HG03457 (cell line): ENCODE measurements around the gene ATP8A1.
"Not testable (repeated sequence)": the region's sequence is repeated elsewhere in the genome, so short reads cannot be mapped to it uniquely, and the experiment has no call there.

Experiments used
- ATAC-seq: cut with Tn5 transposase; IDR thresholded peaks from one replicate; pipeline ENCODE4 v1.9.1; 2021; ENCODE audit warnings: moderate number of reproducible peaks; ENCODE audit not compliant: unreplicated experiment

ATP8A1 gene

DNA sequence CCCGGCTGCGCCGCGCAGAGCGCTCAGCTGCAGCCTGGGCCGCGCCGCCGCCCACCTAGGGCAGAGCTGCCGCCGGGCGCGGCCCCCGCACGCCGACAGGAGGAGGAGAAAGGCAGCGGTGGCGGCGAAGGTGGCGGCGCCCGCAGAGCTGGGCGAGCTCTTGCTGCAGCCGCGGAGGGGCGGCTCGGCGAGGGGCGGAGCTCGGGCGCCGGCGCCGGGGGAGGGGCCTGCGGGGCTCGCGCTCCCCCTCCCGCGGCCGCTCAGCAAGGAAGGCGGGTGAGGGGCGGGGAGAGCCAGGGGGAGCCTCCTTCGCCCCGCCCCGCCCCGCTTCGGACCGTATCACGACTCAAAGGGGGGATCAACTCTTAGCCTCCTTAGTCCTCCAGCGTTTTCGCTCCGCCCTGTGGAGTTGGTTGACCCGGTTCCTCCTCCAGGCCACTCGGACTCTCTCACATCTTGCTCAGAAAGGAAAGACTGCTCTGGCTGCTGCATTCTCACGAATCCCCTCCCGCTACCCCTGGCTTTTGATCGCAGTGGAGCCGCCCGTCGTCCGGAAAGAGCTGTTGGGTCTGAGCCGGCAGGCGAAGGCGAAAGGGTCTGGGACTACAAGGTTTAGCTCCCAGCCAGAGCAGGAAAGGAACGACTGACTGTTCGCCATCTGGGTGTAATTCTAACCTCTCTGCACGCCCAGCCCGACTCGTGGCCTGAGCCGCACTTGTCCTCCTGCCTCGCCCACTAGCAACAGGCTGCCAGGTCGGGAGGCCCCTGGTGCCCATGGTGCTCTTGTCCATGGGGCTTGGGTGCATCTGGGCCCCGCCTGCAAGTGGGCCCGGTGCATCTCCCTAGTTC lies at the start of gene ATP8A1:
Gene ATP8A1, minus strand, starts transcription at position 162 of the 849 bp plus-strand sequence. CDS start 232 bp downstream, outside the sequence.
- ATAC-seq, result peak; percentile 69

DNA sequence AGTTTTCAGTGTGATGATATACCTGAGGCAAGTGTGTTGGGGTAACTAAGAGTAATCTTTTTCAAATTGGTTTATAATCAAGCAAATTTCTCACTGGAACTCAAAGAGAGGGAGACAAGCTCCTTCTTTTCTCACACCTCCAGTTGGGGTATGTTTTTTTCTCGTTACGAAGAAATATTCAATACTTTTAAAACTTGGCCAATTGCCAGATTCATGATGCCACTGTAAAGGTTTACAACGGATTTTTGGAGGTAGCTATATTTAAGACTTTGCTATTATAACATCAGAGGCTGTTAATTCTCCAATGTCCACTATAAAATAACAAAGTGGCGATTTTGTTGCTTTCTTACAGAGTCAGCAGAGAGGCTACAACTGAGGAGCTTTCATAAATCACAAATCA lies 49.2 kb upstream of the ATP8A1 start:
- no peak for ATAC-seq

DNA sequence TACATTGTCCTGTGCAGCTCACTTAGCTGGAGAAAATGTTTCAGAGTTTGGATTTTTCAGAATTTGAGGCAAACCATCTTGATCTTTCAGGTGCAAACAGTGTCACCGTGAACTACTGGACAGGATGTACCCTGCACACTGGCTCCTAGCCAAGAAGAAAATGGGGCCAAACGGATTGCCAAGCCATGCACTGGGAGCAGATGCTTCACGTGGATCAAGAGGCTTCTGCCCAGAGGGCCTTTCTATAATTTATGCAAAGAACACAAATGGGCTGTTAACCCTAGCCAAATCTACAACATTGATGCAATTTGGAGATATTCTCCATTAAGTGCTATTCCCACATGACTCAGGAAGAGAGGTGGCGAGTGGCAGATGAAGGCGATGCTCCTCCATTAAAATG lies 46.9 kb upstream of the ATP8A1 start:
- no peak for ATAC-seq

DNA sequence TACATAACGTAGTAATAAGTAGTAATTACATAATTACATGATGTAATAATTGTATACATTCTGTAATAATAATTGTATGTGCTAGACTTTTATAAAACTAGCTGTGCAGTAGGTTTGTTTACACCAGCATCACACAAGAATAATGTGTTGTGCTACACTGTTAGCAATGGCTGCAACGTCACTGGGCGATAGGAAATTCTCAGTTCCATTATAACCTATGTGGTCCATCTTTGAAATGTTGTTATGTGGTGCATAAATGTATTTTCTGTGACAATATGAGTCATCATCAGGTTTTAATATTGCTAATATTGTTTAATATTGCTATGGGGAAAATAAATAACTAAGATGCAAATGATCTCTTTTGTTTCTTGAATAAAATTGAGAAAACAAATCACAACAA lies 46.0 kb upstream of the ATP8A1 start:
- no peak for ATAC-seq

DNA sequence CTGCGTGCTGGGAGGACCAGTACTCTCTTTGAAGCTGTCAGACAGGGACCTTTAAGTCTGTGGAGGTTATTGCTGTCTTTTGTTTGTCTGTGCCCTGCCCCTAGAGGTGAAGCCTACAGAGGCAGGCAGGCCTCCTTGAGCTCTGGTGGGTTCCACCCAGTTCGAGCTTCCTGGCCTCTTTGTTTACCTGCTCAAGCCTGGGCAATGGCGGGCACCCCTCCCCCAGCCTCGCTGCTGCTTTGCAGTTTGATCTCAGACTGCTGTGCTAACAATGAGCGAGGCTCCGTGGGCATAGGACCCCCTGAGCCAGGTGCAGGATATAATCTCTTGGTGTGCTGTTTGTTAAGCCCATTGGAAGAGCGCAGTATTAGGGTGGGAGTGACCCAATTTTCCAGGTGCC lies 44.9 kb upstream of the ATP8A1 start:
- ATAC-seq, result not testable (repeated sequence)

DNA sequence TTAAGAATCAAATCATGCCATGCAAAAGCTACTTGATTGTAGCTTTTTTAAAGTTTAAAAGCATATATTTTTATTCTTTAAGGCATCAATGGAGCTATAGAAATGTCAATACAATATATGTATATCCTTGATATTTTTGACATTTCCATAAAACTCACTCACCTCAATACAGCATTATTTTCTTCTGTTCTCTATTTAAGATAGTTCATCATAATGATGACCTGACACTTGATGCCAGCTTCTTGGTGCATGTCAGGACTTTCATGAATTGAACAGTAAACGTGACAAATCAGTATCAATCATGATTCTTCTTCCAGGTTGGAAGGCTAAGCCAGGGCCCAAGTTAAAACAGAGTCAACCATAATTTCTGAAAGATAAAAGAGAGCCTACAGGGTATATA lies 33.6 kb upstream of the ATP8A1 start:
- no peak for ATAC-seq

DNA sequence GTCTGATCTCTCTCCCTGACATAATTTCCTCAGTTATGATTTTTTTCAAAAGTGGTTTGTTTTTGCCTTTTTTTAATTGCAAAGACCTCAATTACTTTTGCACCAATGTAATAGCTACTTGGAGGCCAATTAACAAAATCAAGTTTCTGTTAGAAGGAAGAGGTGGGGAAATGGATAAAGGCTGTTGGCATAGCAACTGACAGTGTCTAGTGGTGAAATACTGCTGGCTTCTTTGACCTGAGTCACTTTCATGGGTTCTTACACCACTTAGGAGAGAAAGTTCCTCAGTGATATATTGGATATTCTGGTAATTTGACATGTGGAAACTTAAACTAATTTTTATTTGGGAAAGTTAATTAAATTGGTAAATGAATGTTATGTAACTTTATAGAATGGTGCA lies 26.5 kb upstream of the ATP8A1 start:
- ATAC-seq, result no peak

DNA sequence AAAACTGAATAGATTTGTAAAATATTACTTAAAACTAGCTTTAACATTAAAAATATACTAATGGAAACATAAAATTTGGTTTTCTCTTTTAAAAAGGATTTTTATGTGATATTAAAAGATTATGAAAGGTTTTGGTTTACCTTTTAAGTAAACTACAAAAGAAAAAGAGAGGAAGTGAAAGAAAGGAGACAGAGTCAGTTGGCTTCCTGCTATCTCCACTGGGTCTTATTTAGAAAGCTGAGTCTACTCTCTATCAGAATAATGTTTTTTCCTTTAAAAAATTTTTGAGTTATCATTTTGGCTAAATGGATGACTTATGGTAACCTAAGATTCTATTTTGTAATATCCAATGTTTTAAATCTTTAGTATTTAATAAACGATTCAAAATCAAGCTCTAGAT lies 21.6 kb upstream of the ATP8A1 start:
- no peak for ATAC-seq

DNA sequence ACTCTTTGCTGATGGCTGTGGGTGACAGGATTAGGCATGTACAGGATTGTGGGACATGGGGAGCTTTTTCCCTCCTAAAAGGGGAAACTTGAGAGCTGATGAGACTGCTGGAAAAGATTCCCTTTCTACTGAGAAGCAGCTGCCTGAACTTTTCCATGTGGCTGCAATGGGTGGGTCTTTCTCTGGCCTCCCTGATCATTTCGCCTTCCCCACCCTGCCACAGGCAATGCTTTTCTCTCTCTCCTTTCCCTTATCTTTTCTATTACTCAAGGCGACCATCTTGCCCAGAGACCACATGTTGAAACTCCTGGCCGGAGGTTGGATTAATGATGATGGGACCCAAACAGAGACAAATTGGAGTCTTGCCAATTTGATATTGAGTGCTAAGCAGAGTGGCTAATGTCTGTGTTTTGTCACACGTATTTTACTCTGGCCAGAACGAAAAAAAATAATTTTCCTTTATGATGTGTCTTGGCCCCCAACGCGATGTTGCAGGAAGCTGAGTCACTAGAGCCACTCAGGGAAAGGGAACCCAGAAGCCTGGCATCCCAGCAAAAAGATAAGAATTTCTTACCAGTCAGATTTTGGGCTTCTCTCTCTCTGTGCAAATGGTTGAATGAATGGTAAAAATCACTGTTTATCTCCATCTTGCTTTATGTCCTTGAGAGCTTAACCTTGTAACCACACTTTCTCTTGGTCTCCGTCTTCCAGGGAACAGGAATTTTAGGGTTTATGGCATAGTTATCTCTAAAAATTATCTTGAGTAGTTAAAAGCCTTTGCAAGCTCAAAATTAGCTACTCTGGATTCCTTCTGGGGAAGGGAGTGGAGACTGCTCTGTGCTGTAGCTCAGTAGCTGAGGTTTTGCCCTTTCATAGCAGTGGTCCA lies 19.4 kb upstream of the ATP8A1 start:
- no peak for ATAC-seq

DNA sequence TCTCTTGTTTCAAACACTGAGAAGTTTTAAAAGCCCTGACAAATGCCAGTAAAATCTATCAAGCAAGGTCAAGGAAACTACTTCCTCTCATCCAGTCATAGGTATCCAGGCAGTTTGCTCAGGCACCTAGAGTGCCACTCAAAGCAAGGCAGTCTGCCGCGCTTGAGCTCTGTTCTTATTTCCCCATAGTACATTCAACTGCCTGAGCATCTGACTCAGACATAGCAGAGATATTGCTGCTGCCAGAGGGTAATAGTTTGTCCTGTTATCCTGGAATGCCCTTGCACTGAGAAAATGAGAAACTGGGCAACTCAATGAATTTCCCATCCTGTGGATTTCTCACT lies 16.1 kb upstream of the ATP8A1 start:
- no peak for ATAC-seq

DNA sequence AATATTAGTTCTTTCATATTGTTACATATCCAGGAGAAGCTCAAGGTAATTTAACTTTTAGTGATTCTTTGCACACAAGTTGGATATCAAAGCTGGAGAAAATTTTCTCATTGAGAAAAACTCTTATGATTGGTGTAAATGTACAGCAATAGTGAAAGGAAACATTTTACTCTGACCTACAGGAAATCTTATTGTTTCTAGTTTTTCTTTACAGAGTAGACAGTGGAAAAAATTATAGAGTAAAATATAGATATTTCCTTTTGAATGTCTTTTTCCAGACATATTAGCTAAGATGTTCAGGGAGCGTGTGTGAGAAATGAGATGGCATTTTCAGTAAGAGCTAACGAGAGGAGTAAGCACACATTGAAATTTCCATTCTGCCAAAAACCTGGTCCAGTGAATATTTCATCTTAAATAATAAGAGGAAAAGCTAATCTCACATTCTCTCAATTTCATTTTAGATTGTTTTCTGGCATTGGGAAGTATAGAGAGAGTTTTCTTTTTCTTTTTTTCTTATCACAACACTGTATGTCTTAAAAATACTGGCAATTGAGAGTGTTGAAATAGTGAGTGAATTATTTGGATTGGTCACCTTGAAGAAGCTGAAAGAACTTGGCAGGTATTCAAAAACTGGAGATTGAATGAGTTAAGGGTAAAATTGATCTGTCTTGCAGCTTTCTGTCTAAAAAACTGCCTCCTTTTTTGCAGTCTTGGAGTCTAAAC lies 15.6 kb upstream of the ATP8A1 start:
- ATAC-seq, result no peak

DNA sequence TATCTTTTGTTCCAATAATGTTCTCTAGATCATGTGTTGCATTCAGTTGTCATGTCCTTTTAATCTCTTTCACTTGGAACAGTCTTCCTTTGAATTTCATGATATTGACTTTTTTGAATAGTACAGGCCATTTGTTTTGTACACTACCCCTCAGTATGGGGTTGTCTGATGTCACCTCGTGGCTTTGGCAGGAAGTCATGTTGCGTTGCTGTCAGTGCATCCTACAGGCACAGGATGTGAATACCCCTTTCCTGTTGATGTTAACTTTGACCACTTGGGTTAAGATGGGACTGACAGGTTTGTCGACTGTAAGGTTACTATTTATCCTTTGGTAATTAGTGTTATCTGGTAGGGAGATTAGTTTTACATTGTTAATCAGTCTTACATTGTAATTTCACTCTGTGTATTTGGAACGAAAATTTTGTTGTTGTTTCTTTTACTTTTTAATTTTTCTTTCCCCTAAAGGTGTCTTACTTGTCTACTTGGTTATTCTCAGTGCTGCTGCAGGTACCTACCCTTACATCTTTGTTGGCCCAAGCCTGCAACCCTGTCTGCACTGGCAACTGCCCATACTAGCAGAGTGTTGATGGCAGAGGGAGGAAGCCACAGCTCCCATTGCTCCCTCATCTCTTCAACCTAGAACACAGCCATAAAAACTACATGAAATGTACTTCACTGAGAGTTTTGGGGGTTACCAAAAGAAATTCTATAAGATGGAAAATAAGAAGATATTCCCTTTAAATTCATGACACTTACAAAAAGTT lies 14.7 kb upstream of the ATP8A1 start:
- no peak for ATAC-seq

DNA sequence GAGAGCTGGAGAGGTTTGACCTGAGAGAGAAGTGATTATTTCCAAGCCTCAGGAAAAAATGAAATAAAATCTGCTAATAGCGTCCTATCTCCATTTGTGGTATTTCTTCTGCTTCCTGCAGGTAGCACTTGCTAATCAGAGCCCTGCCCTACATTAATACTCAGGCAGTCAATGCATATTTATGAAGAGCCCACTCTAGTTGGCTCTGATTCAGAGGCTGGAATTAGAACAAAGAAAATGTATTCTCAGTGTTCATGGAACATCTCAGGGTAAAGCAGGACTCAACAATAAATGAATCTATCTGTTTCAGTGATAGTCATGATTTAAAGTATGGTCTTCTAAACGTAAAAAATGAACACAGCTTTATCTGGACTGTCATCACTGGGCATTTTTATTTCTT lies 1.4 kb upstream of the ATP8A1 start:
- ATAC-seq, result no peak

DNA sequence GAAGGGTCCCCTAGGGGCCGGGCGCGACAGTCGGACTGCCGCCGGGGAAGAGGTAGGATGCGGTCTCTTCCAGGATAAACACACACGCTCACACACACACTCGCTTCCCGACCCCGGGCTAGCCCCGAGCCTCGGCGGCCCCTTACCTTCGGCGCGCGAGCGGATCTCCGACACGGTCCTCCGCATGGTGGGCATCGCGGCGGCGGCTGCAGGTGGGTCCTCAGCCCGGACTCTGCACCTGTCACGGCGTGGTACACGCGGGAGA lies 294 bp downstream of the ATP8A1 start:
- no peak for ATAC-seq

DNA sequence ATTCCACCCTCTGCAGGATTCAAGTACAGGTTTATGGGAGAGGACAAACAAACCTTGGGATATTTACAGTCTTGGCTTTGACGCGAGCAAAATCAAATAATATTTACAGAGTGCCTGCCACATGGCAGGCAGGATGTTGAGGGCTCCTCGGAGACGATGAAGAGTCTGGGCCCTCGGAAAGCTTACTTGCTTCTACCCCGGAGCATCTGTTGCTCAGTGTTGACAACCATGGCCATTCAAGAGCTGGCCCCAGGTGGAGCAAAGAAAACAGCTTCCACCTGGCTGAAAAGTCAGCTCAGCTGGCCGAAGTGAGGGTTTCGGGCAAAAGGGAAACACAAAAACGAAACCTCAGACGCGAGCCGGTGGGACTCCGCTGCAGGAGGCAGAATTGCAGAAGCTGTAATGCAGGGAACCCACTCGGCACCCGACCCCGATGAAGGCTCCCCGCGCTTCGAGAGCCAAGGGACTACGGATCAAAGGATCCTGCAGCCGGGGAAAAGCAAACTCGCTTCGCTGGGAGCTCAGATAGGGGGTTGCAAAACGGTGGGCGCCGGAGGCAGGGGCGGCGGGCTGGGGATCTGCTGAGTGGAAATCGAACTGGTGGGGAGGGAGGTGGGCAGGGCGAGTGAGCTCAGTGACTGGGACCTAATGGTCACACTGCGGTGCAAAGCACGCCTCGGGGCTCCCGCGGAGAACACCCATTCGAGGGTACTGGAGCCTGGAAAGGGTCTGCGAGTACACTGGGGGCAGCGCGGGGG lies 805 bp downstream of the ATP8A1 start:
- peak; percentile 10 for ATAC-seq

DNA sequence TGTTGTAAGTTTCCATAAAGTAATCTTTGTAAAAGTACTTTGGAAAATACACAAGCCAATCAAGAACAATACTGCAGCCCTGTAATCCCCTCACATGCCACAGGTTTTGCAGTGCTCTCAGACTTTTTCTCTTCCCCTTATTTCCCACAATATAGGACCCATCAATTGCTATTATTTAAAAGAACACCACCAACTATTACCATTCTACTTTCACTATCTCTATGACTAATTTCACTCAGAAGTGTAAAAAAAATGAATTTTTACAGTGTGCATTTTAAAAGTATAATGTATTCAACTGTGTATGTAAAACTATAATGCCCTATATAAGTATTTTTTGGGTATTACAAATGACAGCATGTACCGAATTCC lies 1.7 kb downstream of the ATP8A1 start:
- ATAC-seq, result no peak

DNA sequence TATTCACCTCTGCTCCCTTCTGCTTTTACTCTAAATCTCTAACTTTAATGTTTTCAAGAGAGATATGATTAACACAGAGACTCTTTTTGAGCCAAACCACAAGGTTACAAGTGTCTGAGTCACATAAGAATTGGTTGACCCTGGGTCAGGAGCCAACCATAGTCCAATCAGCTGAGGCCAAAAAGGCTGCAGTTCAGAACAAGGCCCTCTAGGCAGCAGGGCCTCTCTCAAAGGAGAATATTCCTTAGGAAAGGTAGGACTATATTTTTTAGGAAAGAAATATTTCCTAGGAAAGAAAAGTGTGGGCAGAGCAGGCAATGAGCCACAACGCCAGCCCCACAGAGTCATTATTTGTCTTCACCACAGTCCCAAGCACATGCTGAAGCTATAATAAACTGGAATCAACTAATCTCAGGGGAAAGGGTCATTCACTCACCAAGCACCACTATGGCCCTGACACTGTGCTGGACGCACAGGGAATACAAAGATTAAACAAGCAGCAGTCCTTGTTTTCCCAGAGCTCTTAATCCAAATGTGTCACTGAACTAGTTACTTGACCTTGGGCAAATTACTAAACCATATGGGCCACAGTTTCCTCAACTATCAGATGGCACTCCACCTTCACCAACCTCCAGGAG lies 2.2 kb downstream of the ATP8A1 start:
- no peak for ATAC-seq

DNA sequence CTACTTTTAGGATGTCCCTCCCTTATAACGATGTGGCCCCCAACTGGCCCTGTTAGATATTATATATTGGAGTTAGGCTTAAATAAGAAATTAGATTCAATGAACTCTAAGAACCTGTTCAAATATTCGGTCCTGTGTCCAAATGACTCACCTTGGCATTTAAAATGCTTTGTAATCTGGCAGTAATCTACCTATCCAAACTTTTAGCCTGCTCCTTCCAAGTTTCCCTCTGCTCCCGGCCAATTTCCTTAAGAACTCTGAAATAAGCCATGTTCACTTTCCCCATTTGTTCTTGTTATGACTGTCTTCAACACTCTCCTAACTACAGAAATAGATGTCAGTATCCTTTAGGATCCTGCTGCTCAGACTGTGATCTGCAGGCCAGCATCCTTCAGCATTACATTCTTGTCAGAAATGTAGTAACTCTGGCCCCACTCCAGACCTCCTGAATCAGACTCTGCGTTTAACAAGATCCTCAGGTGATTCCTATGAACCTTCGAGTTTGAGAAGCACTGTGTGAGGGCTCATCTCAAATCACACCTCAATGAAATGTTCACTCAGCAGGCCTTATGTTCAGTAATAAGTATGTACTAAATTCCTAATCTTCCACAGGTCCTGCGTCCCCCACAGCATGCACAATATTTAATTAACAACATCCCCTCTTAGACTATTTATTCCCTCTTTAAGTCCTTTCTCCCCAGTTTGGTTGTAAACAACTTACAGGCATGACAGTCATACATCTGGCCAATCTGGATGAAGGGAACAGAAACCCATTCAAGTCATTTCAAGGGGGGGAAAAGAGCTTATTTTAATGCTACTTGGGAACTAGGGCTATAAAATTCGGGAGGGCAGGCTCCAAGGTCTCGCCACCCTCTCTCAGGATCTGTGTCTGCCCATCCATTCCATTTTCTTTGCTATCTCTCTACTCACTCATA lies 3.0 kb downstream of the ATP8A1 start:
- ATAC-seq, result no peak
